GM13976 (cell line): ENCODE results near the gene AKAP1.

Source experiments
- DNase-seq: peaks from one replicate; pipeline ENCODE4 v3.0.0; 2012; ENCODE audit warnings: low spot score
- in situ Hi-C: fragments of 300-500 bp; cut with MboI; formaldehyde crosslinking; loops from one replicate; pipeline ENCODE4 v1.12.0; 2022; ENCODE audit warnings: low sequenced_read_pairs, mixed read lengths, inconsistent platforms; ENCODE audit not compliant: unreplicated experiment
- TF ChIP-seq, protein P1 (sequence below): IDR thresholded peaks from 2 replicates; pipeline ENCODE4 v1.5.1; 2012; ENCODE audit warnings: borderline replicate concordance, mild to moderate bottlenecking; ENCODE audit not compliant: insufficient read depth; ENCODE audit errors: extremely low read depth, missing control alignments, control extremely low read depth

Gene AKAP1

DNA sequence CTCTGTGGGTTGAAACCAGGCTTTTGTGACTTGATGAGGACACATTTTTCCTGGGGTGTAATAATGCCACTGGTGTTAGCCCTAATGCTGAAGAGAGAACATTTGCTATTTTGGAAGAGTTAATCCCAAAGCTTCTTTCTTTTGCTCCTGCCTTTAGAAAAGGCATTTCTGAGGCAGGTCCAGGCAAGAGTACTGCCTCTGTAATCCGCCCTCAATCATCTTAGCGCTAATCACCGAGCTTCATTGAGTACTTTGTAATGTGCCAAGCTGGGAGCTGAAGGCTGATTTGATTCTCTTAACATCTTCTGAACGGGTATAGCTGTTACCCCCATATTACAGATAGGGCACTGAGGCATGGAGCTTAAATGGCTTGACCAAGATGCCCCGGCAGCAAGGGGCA, 60.3 kb downstream of the AKAP1 start:
- DNase-seq, result no peak
- TF ChIP-seq, protein P1, sequence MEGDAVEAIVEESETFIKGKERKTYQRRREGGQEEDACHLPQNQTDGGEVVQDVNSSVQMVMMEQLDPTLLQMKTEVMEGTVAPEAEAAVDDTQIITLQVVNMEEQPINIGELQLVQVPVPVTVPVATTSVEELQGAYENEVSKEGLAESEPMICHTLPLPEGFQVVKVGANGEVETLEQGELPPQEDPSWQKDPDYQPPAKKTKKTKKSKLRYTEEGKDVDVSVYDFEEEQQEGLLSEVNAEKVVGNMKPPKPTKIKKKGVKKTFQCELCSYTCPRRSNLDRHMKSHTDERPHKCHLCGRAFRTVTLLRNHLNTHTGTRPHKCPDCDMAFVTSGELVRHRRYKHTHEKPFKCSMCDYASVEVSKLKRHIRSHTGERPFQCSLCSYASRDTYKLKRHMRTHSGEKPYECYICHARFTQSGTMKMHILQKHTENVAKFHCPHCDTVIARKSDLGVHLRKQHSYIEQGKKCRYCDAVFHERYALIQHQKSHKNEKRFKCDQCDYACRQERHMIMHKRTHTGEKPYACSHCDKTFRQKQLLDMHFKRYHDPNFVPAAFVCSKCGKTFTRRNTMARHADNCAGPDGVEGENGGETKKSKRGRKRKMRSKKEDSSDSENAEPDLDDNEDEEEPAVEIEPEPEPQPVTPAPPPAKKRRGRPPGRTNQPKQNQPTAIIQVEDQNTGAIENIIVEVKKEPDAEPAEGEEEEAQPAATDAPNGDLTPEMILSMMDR, result no peak
- in situ Hi-C loops, result no loop called here

DNA sequence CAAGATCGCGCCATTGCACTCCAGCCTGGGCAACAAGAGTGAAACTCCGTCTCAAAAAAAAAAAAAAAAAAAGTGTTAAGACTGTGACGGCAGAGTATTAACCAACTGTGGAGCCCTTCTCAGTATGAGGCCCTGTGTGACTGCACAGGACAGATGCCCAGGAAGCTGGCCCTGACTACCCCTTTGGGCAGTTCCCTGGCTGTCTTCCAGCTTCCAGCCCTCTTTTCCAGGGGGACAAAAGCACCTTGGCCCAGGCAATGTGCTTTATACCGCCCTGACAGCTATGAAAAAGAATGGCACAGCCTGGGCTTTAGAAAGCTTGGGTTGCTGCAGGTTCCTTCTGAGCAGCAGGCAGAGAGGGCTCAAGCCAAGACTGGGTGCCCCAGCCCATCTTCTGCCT, 61.2 kb downstream of the AKAP1 start:
- DNase-seq, result no peak
- in situ Hi-C loops, result no loop called here
- TF ChIP-seq, protein P1, result no peak

DNA sequence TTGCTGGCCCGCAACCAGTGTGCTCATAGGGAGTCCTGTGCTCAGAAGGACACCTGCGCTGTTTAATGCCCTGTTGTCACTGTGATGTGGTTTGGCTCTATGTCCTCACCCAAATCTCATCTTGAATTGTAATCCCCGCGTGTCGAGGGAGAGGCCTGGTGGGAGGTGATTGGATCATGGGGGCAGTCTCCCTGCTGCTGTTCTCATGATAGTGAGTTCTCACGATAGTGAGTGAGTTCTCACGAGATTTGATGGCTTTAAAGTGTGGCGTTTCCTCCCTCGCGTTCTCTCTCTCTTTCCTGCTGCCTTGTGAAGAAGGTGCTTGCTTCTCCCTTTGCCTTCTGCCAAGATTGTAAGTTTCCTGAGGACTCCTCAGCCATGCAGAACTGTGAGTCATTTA, 66.8 kb downstream of the AKAP1 start:
- TF ChIP-seq, protein P1, result no peak
- in situ Hi-C loops, result no loop called here
- DNase-seq, result no peak

DNA sequence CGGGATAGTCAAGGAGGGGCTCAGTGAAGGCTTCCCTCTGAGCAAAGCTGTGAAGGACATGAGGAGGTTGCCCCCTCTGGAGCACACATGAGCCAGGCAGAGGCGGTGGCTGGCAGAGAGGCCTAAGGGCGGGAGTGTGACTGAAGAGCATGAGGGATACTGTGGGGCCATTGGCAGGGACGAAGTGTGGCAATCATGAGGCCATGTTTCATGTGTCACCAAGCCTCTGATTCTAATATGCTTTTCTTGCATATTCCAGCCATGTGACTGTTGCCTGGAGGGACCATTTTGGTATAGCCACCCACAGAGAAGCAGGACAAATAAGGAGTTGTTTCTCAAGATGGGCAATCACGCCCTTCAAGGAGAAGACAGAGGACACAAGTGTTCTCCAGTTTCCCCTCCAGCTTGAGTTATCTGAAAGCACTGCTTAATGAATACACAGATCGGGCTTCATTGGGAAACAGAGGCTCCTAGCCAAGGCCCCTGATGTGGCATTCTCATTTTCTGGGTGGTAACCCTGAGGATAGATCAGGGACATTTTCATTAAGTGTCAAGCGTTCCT, 68.0 kb downstream of the AKAP1 start:
- in situ Hi-C loops, result no loop called here
- no peak for DNase-seq
- TF ChIP-seq, protein P1, result no peak

DNA sequence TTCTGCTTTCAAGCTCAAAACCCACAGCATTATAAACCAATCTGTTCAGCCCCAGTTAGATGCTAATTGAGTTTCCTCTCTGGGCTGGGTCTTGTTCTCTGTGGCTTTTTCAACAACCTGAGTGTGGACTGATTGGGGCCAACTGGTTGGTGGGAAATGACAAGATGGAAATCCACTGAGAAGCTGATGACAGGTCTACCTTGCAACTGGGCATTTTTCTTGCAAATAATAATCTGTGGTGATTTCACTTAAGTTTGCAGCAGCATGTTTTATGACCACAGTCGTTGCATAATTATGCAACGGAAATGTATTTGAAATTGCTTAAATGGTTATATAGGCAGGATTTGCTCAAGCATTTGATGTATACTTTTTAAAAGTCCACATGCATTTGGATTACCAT, 69.9 kb downstream of the AKAP1 start:
- in situ Hi-C loops, result no loop called here
- TF ChIP-seq, protein P1, result no peak
- no peak for DNase-seq

DNA sequence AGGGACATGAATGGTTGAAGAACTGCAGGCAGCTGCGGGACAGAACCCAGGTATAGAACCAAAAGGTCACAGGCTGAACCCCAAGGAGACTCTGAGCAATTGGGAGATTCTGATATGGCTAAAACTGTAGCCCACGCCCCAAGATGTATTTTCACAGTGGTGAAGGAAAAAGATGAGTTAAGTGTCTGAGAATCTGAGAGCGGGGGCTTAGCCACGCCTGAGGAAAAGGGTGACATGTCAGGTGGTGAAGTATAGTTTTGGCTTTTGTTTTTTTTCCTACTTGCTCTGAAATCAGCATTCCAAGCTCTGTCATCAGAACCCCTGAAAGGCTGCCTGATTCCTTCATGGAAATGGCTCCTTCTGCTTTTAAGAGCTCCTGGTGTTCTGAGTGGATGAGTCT, 73.3 kb downstream of the AKAP1 start:
- TF ChIP-seq, protein P1, result no peak
- no peak for DNase-seq
- in situ Hi-C loops, result no loop called here

DNA sequence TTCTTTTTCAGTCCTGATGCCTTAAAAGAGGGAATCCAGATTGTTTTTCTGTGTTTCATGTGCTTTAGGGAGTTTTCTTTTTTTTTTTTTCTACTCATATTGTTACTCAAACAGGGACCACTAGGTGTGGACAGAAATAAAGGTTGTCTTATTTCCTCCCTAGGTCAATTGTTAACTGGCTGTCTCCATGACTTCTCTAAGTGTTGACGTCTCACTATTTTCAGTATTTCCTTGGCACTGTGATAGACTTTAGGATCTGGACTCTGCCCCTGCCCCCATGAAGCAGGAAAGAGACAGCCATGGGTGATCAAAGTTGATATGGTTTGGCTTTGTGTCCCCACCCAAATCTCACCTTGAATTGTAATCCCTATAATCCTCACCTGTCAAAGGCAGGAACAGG, 73.7 kb downstream of the AKAP1 start:
- DNase-seq, result no peak
- in situ Hi-C loops, result no loop called here
- TF ChIP-seq, protein P1, result no peak
